IPS-18c (cell line): ENCODE data around the gene ADGRG6.

Experiments
- H3K4me3 ChIP-seq: 2 replicates; pipeline ENCODE4 v1.7.0; 2013; ENCODE audit warnings: low read depth, mild to moderate bottlenecking, low read length, moderate library complexity; ENCODE audit not compliant: insufficient read depth
- H3K9me3 ChIP-seq: one replicate; pipeline ENCODE4 v1.6.1; 2013; ENCODE audit warnings: mild to moderate bottlenecking, low read length, moderate library complexity; ENCODE audit not compliant: control insufficient read depth, insufficient read depth

Gene ADGRG6

GRCh38 chr6:142377497-142377848 lies 75.7 kb downstream of the ADGRG6 start:
- no peaks in the 10 kb centered on the region for H3K9me3 ChIP-seq
- no peak overlapping the region for H3K4me3 ChIP-seq

DNA sequence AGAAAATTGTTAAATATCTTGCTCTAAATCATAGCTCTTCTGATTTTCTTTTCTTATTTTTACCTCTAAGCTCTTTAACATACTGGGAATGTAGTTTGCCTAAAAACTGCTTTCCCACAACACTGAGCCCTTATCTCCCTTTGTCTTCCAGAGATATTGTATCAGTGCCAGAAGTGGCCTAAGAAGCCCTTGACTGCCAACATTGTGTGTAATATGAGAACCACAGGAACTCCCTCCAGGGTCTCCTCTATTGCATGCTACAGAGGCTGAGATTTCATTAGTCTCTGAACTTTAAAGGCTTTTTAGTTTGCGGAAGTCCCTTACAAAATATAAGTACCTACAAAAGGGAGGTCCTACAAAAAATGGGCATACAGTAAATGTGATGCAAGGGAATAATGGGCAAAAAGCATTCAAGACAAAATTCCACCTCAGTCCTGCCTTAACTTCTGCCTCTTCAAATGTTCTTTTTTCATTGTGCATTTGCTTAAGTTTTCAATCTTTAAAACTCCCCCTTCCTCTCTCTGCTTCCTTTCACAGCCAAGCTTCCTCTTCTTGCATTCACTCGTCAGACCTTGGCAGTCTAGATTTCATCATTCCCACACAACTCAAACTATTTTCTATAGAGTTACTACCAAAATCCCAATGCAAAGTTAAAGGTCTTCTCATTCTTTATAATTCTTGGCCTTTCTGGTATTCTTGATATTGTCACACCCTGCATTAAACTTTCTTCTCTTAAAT lies 76.5 kb downstream of the ADGRG6 start:
- no peak overlapping the region for H3K4me3 ChIP-seq
- H3K9me3 ChIP-seq: no peaks in the 10 kb centered on the region

- Histone ChIP-seq H3K9me3 (no peaks in the 10 kb centered on the region), H3K4me3 (no peak overlapping the region)
These were observed 78.8 kb downstream of the ADGRG6 start for GRCh38 chr6:142380626-142381025.

- H3K9me3 ChIP-seq: no peaks in the 10 kb centered on the region
- H3K4me3 ChIP-seq: no peak overlapping the region
These were observed 79.4 kb downstream of the ADGRG6 start for GRCh38 chr6:142381181-142381580.

- H3K9me3 ChIP-seq: no peaks in the 10 kb centered on the region
- H3K4me3 ChIP-seq: no peak overlapping the region
These were observed 80.1 kb downstream of the ADGRG6 start for GRCh38 chr6:142381845-142382378.

DNA sequence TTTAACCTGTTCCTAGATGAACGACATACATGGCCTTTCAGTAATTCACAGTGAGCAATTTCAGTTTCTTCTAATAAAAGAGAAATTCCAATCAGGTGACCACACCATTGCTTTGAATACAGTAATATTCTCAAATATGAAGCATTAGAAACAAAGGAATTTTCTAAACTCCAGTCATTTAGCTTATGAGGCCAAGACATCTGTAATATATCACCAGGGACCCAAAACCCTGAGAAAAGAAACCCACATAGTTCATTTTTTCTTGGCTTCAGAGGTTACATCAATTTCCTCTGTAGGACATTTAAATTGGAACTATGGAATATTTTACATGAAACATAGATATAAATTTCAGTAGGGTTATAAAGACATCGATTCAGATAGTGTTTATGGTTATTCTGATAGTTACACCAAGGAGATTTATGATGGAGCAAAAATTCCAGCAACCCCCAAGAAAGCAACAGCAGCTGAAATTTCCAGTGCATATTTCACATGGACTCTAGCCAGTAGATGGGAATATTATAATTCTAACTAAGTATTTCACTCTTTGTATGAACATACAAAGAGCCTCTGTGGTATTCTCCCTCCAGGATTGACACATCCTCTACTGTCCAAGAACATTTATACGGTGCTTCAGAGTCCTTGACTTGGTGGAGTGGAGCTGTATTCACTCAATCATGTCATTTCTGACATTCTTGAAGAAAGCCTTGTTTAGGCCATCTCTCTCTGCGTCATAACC lies 82.9 kb downstream of the ADGRG6 start:
- H3K4me3 ChIP-seq: no peak overlapping the region
- H3K9me3 ChIP-seq: no peaks in the 10 kb centered on the region

DNA sequence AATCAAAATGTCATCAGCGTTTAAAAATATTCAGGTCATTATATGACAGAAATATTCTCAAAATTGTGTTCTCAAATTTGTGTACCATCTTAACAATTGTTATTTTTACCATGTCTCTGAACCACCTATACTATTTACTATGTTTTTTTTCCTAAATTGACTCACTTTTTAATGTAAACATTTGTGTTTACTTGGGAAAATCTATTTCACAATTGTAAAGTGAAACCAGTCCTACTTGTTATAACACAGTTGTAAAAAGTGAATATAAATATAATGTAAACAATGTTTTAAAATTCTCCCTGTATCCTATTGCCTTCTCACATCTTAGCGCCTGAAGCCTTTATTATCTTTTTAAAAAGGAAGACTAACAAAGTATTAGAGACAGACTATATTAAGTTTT lies 83.5 kb downstream of the ADGRG6 start:
- H3K9me3 ChIP-seq: no peaks in the 10 kb centered on the region
- no peak overlapping the region for H3K4me3 ChIP-seq

GRCh38 chr6:142386657-142387056 lies 84.8 kb downstream of the ADGRG6 start:
- Histone ChIP-seq H3K9me3 (no peaks in the 10 kb centered on the region), H3K4me3 (no peak overlapping the region)

DNA sequence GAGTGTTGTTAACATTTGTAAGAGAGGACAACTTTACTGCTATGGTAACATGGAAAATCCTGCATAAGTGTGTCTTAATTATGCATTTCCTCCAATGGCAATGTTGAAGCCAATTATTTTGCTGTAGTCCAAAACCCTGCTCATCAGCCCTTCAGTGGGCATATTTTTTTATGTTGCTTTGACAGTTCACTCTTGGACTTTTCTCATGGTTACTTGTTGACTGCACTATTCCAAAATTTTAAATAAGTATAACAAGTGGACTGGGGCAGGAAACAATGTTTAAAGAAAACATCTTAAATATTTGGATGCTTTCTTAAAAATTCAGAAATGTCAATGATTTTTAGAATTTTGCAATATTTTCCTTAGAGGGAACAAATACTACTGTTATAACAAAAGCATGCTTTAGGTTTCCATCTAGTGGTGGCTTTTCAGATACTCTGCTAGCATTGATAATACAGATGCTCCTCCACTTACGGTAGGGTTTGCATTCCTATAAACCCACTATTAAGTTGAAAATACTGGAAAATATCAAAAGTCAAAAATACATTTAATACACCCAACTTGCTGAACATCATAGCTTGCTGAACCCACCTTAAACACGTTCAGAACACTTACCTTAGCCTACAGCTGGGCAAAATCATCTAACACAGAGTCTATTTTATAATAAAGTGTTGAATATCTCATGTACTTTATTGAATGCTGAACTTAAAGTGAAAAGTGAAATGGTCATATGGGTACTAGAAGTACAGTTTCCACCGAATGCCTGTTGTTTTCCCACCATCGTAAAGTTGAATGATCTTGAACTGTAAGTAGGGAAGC lies 86.4 kb downstream of the ADGRG6 start:
- Histone ChIP-seq H3K4me3 (no peak overlapping the region), H3K9me3 (no peaks in the 10 kb centered on the region)

- H3K4me3 ChIP-seq: no peak overlapping the region
These were observed 93.5 kb downstream of the ADGRG6 start for GRCh38 chr6:142395266-142395665.

GRCh38 chr6:142395768-142396231 lies 94.0 kb downstream of the ADGRG6 start:
- Histone ChIP-seq H3K4me3 (no peak overlapping the region), H3K9me3 (no peaks in the 10 kb centered on the region)

More at GRCh38 chr6:142395266-142395665, 93.5 kb downstream of the ADGRG6 start:
- no peaks in the 10 kb centered on the region for H3K9me3 ChIP-seq

DNA sequence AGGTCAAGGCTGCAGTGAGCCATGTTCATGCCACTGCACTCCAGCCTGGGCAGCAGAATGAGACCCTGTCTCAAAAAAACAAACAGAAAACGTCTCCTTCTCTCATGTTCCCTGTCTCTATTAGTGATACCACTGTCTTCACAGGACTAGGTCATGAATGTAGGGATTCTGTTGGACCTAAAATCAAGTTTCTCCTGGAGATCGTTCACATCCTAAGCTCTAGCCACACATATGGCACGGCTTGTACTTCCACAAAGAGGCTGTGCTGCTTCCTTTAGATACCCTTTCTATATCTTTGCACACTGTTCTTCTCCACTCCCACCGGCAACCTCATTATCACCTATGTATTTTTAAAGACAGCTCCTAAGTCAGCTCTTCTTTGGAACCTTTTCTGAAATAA lies 96.5 kb downstream of the ADGRG6 start:
- H3K9me3 ChIP-seq: no peaks in the 10 kb centered on the region
- H3K4me3 ChIP-seq: no peak overlapping the region

DNA sequence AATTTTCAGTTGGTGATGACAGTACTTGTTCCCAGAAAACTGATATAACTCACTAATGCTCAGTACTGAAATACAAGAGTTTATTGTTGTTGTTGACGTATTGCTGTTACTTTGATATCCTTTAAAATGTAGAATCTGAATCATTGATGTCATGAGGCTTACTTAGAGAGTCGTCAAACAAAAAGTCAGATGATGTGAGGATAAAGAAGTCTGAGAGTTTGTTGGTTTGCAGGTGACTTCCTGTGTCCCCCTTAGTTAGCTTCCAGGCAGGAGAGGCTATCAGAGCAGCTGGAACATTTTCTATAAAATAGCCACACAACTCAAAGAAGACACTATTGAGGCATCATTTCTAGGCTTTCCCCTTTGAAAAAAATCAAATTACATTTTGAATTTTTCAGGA lies 97.9 kb downstream of the ADGRG6 start:
- Histone ChIP-seq H3K9me3 (no peaks in the 10 kb centered on the region), H3K4me3 (no peak overlapping the region)

DNA sequence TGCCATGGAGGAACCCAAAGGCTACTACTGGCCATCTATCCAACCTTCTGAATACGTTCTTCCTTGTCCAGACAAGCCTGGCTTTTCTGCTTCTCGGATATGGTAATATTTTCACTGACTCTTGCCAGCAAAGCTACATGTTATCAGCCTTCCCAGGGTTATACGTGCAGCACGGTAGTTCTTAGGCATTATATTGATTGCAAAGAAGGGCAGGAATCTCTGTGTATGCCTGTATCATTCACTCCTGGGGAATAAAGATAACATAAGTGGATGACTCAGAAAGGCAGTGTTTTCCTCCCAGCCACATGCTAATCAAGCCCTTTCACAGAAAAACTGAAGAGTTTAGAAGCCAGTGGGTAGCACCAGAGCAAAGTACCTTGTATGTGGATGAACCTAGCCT lies 98.7 kb downstream of the ADGRG6 start:
- no peaks in the 10 kb centered on the region for H3K9me3 ChIP-seq
- no peak overlapping the region for H3K4me3 ChIP-seq

- H3K4me3 ChIP-seq: no peak overlapping the region
- no peaks in the 10 kb centered on the region for H3K9me3 ChIP-seq
These were observed 100.0 kb downstream of the ADGRG6 start for GRCh38 chr6:142401838-142402237.

DNA sequence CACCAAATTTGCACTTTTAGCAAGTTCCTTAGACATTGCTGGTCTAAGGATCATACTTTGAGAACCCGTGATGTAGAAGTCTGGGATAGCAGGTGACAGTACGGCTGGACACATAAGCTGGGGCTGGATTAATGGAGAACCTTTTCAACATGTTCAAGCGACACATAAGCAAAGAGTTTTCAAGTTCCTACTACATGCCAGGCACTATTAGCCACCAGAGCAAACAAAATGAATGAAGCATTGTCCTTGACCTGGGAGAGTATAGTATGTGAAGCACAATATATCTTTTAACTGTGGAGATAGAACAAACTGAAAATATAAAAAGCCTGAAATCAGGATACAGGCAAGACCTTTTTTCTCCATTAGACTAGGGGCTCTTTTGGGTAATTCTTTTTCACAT lies 102.9 kb downstream of the ADGRG6 start:
- Histone ChIP-seq H3K9me3 (no peaks in the 10 kb centered on the region), H3K4me3 (no peak overlapping the region)

- no peak overlapping the region for H3K4me3 ChIP-seq
- H3K9me3 ChIP-seq: no peaks in the 10 kb centered on the region
These were observed 104.3 kb downstream of the ADGRG6 start for GRCh38 chr6:142406131-142406530.
